IMR-90 (cell line): ENCODE results near the gene SUPT3H.

Experiments
- BHLHE40 ChIP-seq: fragments of 150-350 bp; IDR thresholded peaks from 2 replicates; pipeline ENCODE4 v1.6.1; 2016; ENCODE audit warnings: mild to moderate bottlenecking, low read depth, low read length
- CEBPB ChIP-seq: IDR thresholded peaks from 2 replicates; pipeline ENCODE4 v1.6.1; 2012; ENCODE audit warnings: low read depth, low read length, improper control_type of control experiment
- CHD1 ChIP-seq: IDR thresholded peaks from 2 replicates; pipeline ENCODE4 v1.6.1; 2012; ENCODE audit warnings: low read depth, low read length, improper control_type of control experiment
- MAZ ChIP-seq: IDR thresholded peaks from 2 replicates; pipeline ENCODE4 v1.6.1; 2012; ENCODE audit warnings: low read depth, mild to moderate bottlenecking, low read length, improper control_type of control experiment, moderate library complexity, borderline replicate concordance
- NFE2L2 ChIP-seq: fragments of 150-350 bp; IDR thresholded peaks from 2 replicates; pipeline ENCODE4 v1.6.1; 2016; ENCODE audit warnings: low read depth, mild to moderate bottlenecking, low read length
- POLR2A ChIP-seq: IDR thresholded peaks from 2 replicates; pipeline ENCODE4 v1.6.1; 2012; ENCODE audit warnings: mild to moderate bottlenecking, low read depth, low read length
- RFX5 ChIP-seq: IDR thresholded peaks from 2 replicates; pipeline ENCODE4 v1.8.0; 2012; ENCODE audit warnings: low read depth, mild to moderate bottlenecking, low read length, moderate library complexity
- SMC3 ChIP-seq: fragments of 150-350 bp; IDR thresholded peaks from 2 replicates; pipeline ENCODE4 v1.6.1; 2016; ENCODE audit warnings: low read depth, mild to moderate bottlenecking, antibody characterized with exemption, low read length, moderate library complexity
- TF ChIP-seq, protein P1 (sequence below): conservative IDR thresholded peaks from 2 replicates; pipeline ENCODE4 v1.5.1; 2012; ENCODE audit warnings: mild to moderate bottlenecking, low read depth, low read length, improper control_type of control experiment
- TF ChIP-seq, protein P2 (sequence below): fragments of 150-350 bp; IDR thresholded peaks from 2 replicates; pipeline ENCODE4 v1.6.1; 2017; ENCODE audit warnings: mild to moderate bottlenecking, antibody characterized with exemption, low read length, low read depth

DNA sequence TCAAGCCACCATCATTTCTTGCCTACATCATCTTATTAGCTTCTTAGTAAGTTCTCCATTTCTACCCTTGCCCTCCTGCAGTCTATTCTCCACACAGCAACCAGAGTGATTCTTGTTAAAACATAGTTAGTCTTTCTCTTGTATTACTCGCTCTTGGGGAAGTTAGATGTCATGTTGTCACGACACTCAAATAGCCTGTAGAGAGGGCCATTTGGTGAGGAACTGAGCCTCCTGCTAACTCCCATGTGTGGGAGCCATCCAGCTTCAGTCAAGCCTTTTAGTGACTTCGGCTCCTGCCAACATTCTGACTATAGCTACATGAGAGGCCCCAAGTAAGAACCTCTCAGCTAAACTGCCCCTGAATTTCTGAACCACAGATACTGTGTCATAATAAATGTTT lies 594.8 kb downstream of the SUPT3H start:
- TF ChIP-seq, protein P1, sequence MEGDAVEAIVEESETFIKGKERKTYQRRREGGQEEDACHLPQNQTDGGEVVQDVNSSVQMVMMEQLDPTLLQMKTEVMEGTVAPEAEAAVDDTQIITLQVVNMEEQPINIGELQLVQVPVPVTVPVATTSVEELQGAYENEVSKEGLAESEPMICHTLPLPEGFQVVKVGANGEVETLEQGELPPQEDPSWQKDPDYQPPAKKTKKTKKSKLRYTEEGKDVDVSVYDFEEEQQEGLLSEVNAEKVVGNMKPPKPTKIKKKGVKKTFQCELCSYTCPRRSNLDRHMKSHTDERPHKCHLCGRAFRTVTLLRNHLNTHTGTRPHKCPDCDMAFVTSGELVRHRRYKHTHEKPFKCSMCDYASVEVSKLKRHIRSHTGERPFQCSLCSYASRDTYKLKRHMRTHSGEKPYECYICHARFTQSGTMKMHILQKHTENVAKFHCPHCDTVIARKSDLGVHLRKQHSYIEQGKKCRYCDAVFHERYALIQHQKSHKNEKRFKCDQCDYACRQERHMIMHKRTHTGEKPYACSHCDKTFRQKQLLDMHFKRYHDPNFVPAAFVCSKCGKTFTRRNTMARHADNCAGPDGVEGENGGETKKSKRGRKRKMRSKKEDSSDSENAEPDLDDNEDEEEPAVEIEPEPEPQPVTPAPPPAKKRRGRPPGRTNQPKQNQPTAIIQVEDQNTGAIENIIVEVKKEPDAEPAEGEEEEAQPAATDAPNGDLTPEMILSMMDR, result no peak
- TF ChIP-seq CHD1 (no peak), MAZ (no peak), CEBPB (no peak), POLR2A (no peak), SMC3 (no peak), NFE2L2 (no peak), RFX5 (no peak), BHLHE40 (no peak)
- TF ChIP-seq, protein P2, sequence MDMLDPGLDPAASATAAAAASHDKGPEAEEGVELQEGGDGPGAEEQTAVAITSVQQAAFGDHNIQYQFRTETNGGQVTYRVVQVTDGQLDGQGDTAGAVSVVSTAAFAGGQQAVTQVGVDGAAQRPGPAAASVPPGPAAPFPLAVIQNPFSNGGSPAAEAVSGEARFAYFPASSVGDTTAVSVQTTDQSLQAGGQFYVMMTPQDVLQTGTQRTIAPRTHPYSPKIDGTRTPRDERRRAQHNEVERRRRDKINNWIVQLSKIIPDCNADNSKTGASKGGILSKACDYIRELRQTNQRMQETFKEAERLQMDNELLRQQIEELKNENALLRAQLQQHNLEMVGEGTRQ, result no peak
